H1 (cell line): ENCODE results near the gene SPSB2. TPM values are rescaled to one million over a fixed set of nuclear protein-coding genes. Genes with fewer than 3 reads are reported as not detected.

ENCODE experiments used
- MAFK ChIP-seq: IDR thresholded peaks from 2 replicates; pipeline ENCODE4 v1.6.1; 2012; ENCODE audit warnings: low read depth, mild to moderate bottlenecking, improper control_type of control experiment, low read length
- polyA plus RNA-seq, 7 experiments: library from polyadenylated mRNA; depleted of rRNA in 3 of 7; stranded (reverse) in 5 of 7; unstranded in 2 of 7; fragments of >200 nt in 5 of 7; fragments of 200-250 nt in 2 of 7; gene quantifications; 1 replicate in 5 of 7; 2 replicates in 1 of 7; 4 replicates in 1 of 7; pipeline versions ENCODE4 v1.2.1 to v1.2.3, GENCODE V29; 2011 to 2013; ENCODE audit warnings: missing spikeins in 2 of 7, mixed read lengths in 2 of 7
- total RNA-seq: library from RNA; stranded (reverse); fragmentation: NEBNext Ultra II Directional; extraction: Animal tissue kit (Norgen Biotek cat#: 25700); gene quantifications from 2 replicates; pipeline ENCODE4 v1.2.1, GENCODE V29; 2021
- TF ChIP-seq, protein P1 (sequence below): fragments of 300-600 bp; sonication (generic); IDR thresholded peaks from 2 replicates; pipeline ENCODE4 v1.7.1; 2012; ENCODE audit warnings: low read length, moderate library complexity, mild to moderate bottlenecking, inconsistent platforms; ENCODE audit not compliant: insufficient replicate concordance

SPSB2 gene
- total and polyA plus RNA-seq, 2 of the 8 experiments (the other 6 are each of a cell fraction or from before 2014, with no cell fraction given), result 13.0 to 23.2 TPM

- TF ChIP-seq, protein P1, sequence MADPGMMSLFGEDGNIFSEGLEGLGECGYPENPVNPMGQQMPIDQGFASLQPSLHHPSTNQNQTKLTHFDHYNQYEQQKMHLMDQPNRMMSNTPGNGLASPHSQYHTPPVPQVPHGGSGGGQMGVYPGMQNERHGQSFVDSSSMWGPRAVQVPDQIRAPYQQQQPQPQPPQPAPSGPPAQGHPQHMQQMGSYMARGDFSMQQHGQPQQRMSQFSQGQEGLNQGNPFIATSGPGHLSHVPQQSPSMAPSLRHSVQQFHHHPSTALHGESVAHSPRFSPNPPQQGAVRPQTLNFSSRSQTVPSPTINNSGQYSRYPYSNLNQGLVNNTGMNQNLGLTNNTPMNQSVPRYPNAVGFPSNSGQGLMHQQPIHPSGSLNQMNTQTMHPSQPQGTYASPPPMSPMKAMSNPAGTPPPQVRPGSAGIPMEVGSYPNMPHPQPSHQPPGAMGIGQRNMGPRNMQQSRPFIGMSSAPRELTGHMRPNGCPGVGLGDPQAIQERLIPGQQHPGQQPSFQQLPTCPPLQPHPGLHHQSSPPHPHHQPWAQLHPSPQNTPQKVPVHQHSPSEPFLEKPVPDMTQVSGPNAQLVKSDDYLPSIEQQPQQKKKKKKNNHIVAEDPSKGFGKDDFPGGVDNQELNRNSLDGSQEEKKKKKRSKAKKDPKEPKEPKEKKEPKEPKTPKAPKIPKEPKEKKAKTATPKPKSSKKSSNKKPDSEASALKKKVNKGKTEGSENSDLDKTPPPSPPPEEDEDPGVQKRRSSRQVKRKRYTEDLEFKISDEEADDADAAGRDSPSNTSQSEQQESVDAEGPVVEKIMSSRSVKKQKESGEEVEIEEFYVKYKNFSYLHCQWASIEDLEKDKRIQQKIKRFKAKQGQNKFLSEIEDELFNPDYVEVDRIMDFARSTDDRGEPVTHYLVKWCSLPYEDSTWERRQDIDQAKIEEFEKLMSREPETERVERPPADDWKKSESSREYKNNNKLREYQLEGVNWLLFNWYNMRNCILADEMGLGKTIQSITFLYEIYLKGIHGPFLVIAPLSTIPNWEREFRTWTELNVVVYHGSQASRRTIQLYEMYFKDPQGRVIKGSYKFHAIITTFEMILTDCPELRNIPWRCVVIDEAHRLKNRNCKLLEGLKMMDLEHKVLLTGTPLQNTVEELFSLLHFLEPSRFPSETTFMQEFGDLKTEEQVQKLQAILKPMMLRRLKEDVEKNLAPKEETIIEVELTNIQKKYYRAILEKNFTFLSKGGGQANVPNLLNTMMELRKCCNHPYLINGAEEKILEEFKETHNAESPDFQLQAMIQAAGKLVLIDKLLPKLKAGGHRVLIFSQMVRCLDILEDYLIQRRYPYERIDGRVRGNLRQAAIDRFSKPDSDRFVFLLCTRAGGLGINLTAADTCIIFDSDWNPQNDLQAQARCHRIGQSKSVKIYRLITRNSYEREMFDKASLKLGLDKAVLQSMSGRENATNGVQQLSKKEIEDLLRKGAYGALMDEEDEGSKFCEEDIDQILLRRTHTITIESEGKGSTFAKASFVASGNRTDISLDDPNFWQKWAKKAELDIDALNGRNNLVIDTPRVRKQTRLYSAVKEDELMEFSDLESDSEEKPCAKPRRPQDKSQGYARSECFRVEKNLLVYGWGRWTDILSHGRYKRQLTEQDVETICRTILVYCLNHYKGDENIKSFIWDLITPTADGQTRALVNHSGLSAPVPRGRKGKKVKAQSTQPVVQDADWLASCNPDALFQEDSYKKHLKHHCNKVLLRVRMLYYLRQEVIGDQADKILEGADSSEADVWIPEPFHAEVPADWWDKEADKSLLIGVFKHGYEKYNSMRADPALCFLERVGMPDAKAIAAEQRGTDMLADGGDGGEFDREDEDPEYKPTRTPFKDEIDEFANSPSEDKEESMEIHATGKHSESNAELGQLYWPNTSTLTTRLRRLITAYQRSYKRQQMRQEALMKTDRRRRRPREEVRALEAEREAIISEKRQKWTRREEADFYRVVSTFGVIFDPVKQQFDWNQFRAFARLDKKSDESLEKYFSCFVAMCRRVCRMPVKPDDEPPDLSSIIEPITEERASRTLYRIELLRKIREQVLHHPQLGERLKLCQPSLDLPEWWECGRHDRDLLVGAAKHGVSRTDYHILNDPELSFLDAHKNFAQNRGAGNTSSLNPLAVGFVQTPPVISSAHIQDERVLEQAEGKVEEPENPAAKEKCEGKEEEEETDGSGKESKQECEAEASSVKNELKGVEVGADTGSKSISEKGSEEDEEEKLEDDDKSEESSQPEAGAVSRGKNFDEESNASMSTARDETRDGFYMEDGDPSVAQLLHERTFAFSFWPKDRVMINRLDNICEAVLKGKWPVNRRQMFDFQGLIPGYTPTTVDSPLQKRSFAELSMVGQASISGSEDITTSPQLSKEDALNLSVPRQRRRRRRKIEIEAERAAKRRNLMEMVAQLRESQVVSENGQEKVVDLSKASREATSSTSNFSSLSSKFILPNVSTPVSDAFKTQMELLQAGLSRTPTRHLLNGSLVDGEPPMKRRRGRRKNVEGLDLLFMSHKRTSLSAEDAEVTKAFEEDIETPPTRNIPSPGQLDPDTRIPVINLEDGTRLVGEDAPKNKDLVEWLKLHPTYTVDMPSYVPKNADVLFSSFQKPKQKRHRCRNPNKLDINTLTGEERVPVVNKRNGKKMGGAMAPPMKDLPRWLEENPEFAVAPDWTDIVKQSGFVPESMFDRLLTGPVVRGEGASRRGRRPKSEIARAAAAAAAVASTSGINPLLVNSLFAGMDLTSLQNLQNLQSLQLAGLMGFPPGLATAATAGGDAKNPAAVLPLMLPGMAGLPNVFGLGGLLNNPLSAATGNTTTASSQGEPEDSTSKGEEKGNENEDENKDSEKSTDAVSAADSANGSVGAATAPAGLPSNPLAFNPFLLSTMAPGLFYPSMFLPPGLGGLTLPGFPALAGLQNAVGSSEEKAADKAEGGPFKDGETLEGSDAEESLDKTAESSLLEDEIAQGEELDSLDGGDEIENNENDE, result no peak
- TF ChIP-seq MAFK, result no peak
Observed at GRCh38 chr12:6849976-6850560, 23.0 kb downstream of the SPSB2 start (continued).
